HepG2 (cell line): Measurements from ENCODE around the gene PROC. TPM values are rescaled to one million over a fixed set of nuclear protein-coding genes. Genes with fewer than 3 reads are reported as not detected.

Experiments used
- FOXO1 ChIP-seq: sonication (generic); formaldehyde crosslinking; IDR thresholded peaks from 2 replicates; pipeline ENCODE4 v1.4.0; 2020; ENCODE audit warnings: missing genetic modification reagents
- HNF4A ChIP-seq: sonication (generic); formaldehyde crosslinking; IDR thresholded peaks from 2 replicates; pipeline ENCODE4 v1.4.0; 2020; ENCODE audit warnings: missing genetic modification reagents
- KAT2B ChIP-seq: fragments of 150-350 bp; IDR thresholded peaks from 2 replicates; pipeline ENCODE4 v1.6.1; 2014; ENCODE audit warnings: low read depth, low read length, borderline replicate concordance
- MBNL3 ChIP-seq: fragments of 250-450 bp; sonication (Bioruptor Pico); conservative IDR thresholded peaks from 2 replicates; pipeline ENCODE4 v1.8.0; 2022; ENCODE audit warnings: mild to moderate bottlenecking, inconsistent platforms
- NCOA5 ChIP-seq: sonication (generic); formaldehyde crosslinking; IDR thresholded peaks from 2 replicates; pipeline ENCODE4 v1.4.0; 2020; ENCODE audit warnings: missing genetic modification reagents
- RAD51 ChIP-seq: fragments of 450-650 bp; IDR thresholded peaks from 2 replicates; pipeline ENCODE4 v1.6.1; 2016; ENCODE audit warnings: borderline replicate concordance
- SOX6 ChIP-seq, 2 experiments: fragments of 450-650 bp in 1 of 2; sonication (generic) in 1 of 2; formaldehyde crosslinking in 1 of 2; IDR thresholded peaks; 2 replicates each; pipeline versions ENCODE4 v1.4.0 to v1.6.1; 2017 to 2020; ENCODE audit warnings: antibody characterized with exemption in 1 of 2, mild to moderate bottlenecking in 1 of 2, missing genetic modification reagents in 1 of 2
- ZIK1 ChIP-seq: sonication (generic); formaldehyde crosslinking; IDR thresholded peaks from 2 replicates; pipeline ENCODE4 v1.5.0; 2020; ENCODE audit warnings: mild to moderate bottlenecking, low read depth, missing genetic modification reagents, borderline replicate concordance
- ZNF432 ChIP-seq: sonication (generic); formaldehyde crosslinking; IDR thresholded peaks from 2 replicates; pipeline ENCODE4 v1.5.0; 2020; ENCODE audit warnings: missing genetic modification reagents, mild to moderate bottlenecking, borderline replicate concordance
- ZNF7 ChIP-seq: IDR thresholded peaks from 2 replicates; pipeline ENCODE4 v1.6.1; 2016; ENCODE audit warnings: missing biosample characterization, missing genetic modification reagents
- ZNF766 ChIP-seq: sonication (generic); formaldehyde crosslinking; IDR thresholded peaks from 2 replicates; pipeline ENCODE4 v1.5.0; 2020; ENCODE audit warnings: missing genetic modification reagents, borderline replicate concordance
- ZNF891 ChIP-seq: sonication (generic); formaldehyde crosslinking; IDR thresholded peaks from 2 replicates; pipeline ENCODE4 v1.5.0; 2020; ENCODE audit warnings: mild to moderate bottlenecking, missing genetic modification reagents
- ZSCAN21 ChIP-seq: sonication (generic); formaldehyde crosslinking; IDR thresholded peaks from 2 replicates; pipeline ENCODE4 v1.8.0; 2022; ENCODE audit warnings: mild to moderate bottlenecking, missing genetic modification reagents, moderate library complexity, borderline replicate concordance
- ZSCAN31 ChIP-seq: sonication (generic); formaldehyde crosslinking; IDR thresholded peaks from 2 replicates; pipeline ENCODE4 v1.5.0; 2020; ENCODE audit warnings: low read depth, mild to moderate bottlenecking, missing genetic modification reagents
- polyA plus RNA-seq, 8 experiments: library from polyadenylated mRNA; depleted of rRNA in 3 of 8; stranded (reverse) in 7 of 8; unstranded in 1 of 8; fragments of >200 nt; fragmentation: Illumina TruSeq in 4 of 8; extraction: Trizol in 4 of 8; gene quantifications; 2 replicates each; pipeline versions ENCODE4 v1.2.1 to v1.2.3, GENCODE V29; 2011 to 2016; ENCODE audit warnings: low read depth in 4 of 8, missing spikeins in 1 of 8, mixed read lengths in 1 of 8; ENCODE audit not compliant: insufficient read depth in 1 of 8
- total RNA-seq, 5 experiments: library from RNA; depleted of rRNA; stranded (reverse); fragments of >200 nt; fragmentation: Illumina TruSeq; extraction: Trizol; gene quantifications; 2 replicates each; pipeline ENCODE4 v1.2.3, GENCODE V29; 2016; ENCODE audit warnings: low read depth in 1 of 5
- TF ChIP-seq, protein P1 (sequence below): sonication (generic); formaldehyde crosslinking; IDR thresholded peaks from 2 replicates; pipeline ENCODE4 v1.4.0; 2020; ENCODE audit warnings: missing genetic modification reagents
- TF ChIP-seq, protein P2 (sequence below): sonication (generic); formaldehyde crosslinking; IDR thresholded peaks from 2 replicates; pipeline ENCODE4 v1.4.0; 2020; ENCODE audit warnings: missing genetic modification reagents
- TF ChIP-seq, protein P3 (sequence below): sonication (generic); formaldehyde crosslinking; IDR thresholded peaks from 2 replicates; pipeline ENCODE4 v1.4.0; 2020; ENCODE audit warnings: mild to moderate bottlenecking, missing genetic modification reagents
- TF ChIP-seq, protein P4 (sequence below): IDR thresholded peaks from 2 replicates; pipeline ENCODE4 v1.6.1; 2016; ENCODE audit warnings: low read depth, borderline replicate concordance

The PROC gene
- total and polyA plus RNA-seq, 2 of the 13 experiments (the other 11 are each of a cell fraction or from before 2014, with no cell fraction given): 134 to 185 TPM

DNA sequence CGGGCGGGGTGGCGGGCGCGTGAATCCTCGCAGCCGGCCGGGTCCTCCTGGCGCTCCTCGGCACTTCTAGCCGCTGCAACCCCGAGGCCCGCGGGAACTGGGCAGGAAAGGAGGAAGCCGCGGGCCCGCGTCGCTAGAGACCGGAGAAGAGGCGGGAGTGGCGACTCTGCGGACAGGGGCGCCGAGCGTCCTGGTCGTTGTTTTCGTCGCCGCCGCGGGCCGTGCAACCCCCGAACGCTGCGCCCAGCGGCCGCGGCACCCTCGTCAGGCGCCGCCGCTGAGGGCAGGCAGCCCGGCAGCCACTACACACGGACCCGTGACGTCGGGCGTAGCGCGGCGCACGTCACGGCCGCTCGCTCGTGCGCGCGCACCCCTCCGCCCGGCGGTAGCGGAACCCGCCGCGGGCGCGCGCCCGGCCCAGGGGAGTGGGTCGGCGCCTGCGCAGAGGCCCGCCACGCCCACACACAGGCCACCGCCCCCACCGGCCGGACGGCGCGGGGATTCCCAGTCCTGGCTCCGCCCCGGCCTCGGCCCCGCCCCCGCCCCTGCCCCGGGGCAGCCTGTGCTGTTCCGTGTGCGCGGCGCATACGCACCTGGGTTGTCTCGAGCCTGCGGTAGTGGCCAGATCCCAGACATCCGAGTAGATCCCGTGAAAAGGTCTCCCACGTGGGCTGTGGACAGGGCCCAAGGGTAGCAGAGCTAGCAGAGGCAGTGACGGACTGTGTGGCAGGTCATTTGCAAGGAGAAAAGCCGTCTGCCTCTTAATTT lies 30.4 kb upstream of the PROC start, which contains the start of gene MAP3K2 (continued):
- TF ChIP-seq, protein P1, sequence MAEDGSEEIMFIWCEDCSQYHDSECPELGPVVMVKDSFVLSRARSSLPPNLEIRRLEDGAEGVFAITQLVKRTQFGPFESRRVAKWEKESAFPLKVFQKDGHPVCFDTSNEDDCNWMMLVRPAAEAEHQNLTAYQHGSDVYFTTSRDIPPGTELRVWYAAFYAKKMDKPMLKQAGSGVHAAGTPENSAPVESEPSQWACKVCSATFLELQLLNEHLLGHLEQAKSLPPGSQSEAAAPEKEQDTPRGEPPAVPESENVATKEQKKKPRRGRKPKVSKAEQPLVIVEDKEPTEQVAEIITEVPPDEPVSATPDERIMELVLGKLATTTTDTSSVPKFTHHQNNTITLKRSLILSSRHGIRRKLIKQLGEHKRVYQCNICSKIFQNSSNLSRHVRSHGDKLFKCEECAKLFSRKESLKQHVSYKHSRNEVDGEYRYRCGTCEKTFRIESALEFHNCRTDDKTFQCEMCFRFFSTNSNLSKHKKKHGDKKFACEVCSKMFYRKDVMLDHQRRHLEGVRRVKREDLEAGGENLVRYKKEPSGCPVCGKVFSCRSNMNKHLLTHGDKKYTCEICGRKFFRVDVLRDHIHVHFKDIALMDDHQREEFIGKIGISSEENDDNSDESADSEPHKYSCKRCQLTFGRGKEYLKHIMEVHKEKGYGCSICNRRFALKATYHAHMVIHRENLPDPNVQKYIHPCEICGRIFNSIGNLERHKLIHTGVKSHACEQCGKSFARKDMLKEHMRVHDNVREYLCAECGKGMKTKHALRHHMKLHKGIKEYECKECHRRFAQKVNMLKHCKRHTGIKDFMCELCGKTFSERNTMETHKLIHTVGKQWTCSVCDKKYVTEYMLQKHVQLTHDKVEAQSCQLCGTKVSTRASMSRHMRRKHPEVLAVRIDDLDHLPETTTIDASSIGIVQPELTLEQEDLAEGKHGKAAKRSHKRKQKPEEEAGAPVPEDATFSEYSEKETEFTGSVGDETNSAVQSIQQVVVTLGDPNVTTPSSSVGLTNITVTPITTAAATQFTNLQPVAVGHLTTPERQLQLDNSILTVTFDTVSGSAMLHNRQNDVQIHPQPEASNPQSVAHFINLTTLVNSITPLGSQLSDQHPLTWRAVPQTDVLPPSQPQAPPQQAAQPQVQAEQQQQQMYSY (CRISPR knock-in tag): peak; percentile 19; the same call in 1 of the 2 replicates
- TF ChIP-seq, protein P2, sequence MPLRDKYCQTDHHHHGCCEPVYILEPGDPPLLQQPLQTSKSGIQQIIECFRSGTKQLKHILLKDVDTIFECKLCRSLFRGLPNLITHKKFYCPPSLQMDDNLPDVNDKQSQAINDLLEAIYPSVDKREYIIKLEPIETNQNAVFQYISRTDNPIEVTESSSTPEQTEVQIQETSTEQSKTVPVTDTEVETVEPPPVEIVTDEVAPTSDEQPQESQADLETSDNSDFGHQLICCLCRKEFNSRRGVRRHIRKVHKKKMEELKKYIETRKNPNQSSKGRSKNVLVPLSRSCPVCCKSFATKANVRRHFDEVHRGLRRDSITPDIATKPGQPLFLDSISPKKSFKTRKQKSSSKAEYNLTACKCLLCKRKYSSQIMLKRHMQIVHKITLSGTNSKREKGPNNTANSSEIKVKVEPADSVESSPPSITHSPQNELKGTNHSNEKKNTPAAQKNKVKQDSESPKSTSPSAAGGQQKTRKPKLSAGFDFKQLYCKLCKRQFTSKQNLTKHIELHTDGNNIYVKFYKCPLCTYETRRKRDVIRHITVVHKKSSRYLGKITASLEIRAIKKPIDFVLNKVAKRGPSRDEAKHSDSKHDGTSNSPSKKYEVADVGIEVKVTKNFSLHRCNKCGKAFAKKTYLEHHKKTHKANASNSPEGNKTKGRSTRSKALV (CRISPR knock-in tag): no peak; the same call in 1 of the 2 replicates
- TF ChIP-seq ZNF891 (CRISPR knock-in tag) (0 out of 2 replicates have a peak, but pooled peaks have one; percentile 53), HNF4A (CRISPR knock-in tag) (no peak), SOX6 (IDR thresholded peaks at IDR 0.05) (no peak), SOX6 (CRISPR knock-in tag; IDR thresholded peaks at IDR 0.05) (no peak; the same call in 1 of the 2 replicates), NCOA5 (CRISPR knock-in tag) (no peak), ZSCAN21 (CRISPR knock-in tag) (no peak; the same call in 1 of the 2 replicates), ZIK1 (CRISPR knock-in tag) (no peak; the same call in 1 of the 2 replicates), ZSCAN31 (CRISPR knock-in tag) (peak; percentile 18; the same call in 1 of the 2 replicates), MBNL3 (no peak), RAD51 (no peak), FOXO1 (CRISPR knock-in tag) (0 out of 2 replicates have a peak, but pooled peaks have one; percentile 26), ZNF432 (CRISPR knock-in tag) (0 out of 2 replicates have a peak, but pooled peaks have one; percentile 58), KAT2B (no peak), ZNF766 (CRISPR knock-in tag) (no peak), ZNF7 (no peak)
- TF ChIP-seq, protein P3, sequence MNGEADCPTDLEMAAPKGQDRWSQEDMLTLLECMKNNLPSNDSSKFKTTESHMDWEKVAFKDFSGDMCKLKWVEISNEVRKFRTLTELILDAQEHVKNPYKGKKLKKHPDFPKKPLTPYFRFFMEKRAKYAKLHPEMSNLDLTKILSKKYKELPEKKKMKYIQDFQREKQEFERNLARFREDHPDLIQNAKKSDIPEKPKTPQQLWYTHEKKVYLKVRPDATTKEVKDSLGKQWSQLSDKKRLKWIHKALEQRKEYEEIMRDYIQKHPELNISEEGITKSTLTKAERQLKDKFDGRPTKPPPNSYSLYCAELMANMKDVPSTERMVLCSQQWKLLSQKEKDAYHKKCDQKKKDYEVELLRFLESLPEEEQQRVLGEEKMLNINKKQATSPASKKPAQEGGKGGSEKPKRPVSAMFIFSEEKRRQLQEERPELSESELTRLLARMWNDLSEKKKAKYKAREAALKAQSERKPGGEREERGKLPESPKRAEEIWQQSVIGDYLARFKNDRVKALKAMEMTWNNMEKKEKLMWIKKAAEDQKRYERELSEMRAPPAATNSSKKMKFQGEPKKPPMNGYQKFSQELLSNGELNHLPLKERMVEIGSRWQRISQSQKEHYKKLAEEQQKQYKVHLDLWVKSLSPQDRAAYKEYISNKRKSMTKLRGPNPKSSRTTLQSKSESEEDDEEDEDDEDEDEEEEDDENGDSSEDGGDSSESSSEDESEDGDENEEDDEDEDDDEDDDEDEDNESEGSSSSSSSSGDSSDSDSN (CRISPR knock-in tag): no peak; the same call in none of the 2 replicates
- TF ChIP-seq, protein P4, sequence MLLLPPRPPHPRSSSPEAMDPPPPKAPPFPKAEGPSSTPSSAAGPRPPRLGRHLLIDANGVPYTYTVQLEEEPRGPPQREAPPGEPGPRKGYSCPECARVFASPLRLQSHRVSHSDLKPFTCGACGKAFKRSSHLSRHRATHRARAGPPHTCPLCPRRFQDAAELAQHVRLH: peak; percentile 66; the same call in 1 of the 2 replicates
